Endothelial cell of umbilical vein (primary cell): ENCODE data around the gene HNRNPLL. TPM values are rescaled to one million over a fixed set of nuclear protein-coding genes. Genes with fewer than 3 reads are reported as not detected.

Experiments
- BruUV-seq: library from RNA; stranded (reverse); fragments of 400-500 nt; replicated peaks from 2 replicates; lab custom pipeline; 2021; lab: Mats Ljungman, UMichigan
- CTCF ChIA-PET: fragments of 300-600, 350-600 bp; sonication (Branson Sonifier 250); formaldehyde crosslinking; loops from one replicate; lab custom pipeline; 2021; ENCODE audit warnings: antibody characterized with exemption, inconsistent platforms; lab: Charles Lee
- POLR2A ChIA-PET: fragments of 300-600, 350-600 bp; sonication (Branson Sonifier 250); formaldehyde crosslinking; loops from one replicate; lab custom pipeline; 2021; ENCODE audit warnings: antibody characterized with exemption, inconsistent platforms; lab: Charles Lee
- DNase-seq: peaks from one replicate; pipeline ENCODE4 v3.0.0-alpha.2; 2011; ENCODE audit warnings: low read depth, low spot score
- FAIRE-seq: peaks from 2 replicates; lab custom pipeline; 2011; peaks lifted over from hg19 to GRCh38; lab: Jason Lieb, UNC
- H2AFZ ChIP-seq: 2 replicates; pipeline ENCODE4 v1.6.0; 2012; ENCODE audit warnings: low read depth, low read length, control low read depth, inconsistent platforms
- H3K27ac ChIP-seq: 2 replicates; pipeline ENCODE4 v1.5.1; 2011; ENCODE audit warnings: low read depth, mild to moderate bottlenecking, control low read depth, low read length, moderate library complexity; ENCODE audit not compliant: insufficient read depth
- H3K27me3 ChIP-seq, 2 experiments: 2 replicates each; pipeline versions ENCODE4 v1.6.0 to v1.6.1; 2011; ENCODE audit warnings: low read length in 2 of 2, mixed read lengths in 1 of 2; ENCODE audit not compliant: control insufficient read depth in 2 of 2, insufficient read depth in 2 of 2
- H3K36me3 ChIP-seq, 2 experiments: 2 replicates in 1 of 2; 3 replicates in 1 of 2; pipeline ENCODE4 v1.5.1; 2011; ENCODE audit warnings: low read length in 2 of 2, mild to moderate bottlenecking in 1 of 2, moderate library complexity in 1 of 2; ENCODE audit not compliant: control insufficient read depth in 2 of 2, insufficient read depth in 2 of 2; ENCODE audit errors: extremely low read depth in 1 of 2
- H3K4me1 ChIP-seq: 3 replicates; pipeline ENCODE4 v1.5.1; 2011; ENCODE audit warnings: mild to moderate bottlenecking, low read length; ENCODE audit not compliant: control insufficient read depth, insufficient read depth; ENCODE audit errors: extremely low read depth
- H3K4me2 ChIP-seq: 2 replicates; pipeline ENCODE4 v1.6.1; 2011; ENCODE audit warnings: low read length, control low read depth, mixed read lengths; ENCODE audit not compliant: insufficient read depth
- H3K4me3 ChIP-seq, 3 experiments: fragments of 200-600 bp in 1 of 3; sonication (generic), shearing (Covaris generic) in 1 of 3; replicated peaks in 1 of 3; 2 replicates each; pipeline ENCODE4 v1.5.1; 2011 to 2016; ENCODE audit warnings: control low read depth in 3 of 3, low read length in 3 of 3, mild to moderate bottlenecking in 2 of 3, inconsistent platforms in 1 of 3, low read depth in 1 of 3, moderate library complexity in 1 of 3; ENCODE audit not compliant: insufficient read depth in 1 of 3
- H3K79me2 ChIP-seq: 2 replicates; pipeline ENCODE4 v1.6.0; 2012; ENCODE audit warnings: low read length, inconsistent platforms; ENCODE audit not compliant: control insufficient read depth, insufficient read depth
- H3K9ac ChIP-seq: replicated peaks from 2 replicates; pipeline ENCODE3; 2011; ENCODE audit warnings: low read length, control low read depth; ENCODE audit not compliant: insufficient read depth; ENCODE audit errors: extremely low read depth
- H3K9me1 ChIP-seq: replicated peaks from 3 replicates; pipeline ENCODE4 v1.6.0; 2011; ENCODE audit warnings: mild to moderate bottlenecking, low read length; ENCODE audit not compliant: control insufficient read depth, insufficient read depth; ENCODE audit errors: extremely low read depth
- H3K9me3 ChIP-seq: replicated peaks from 2 replicates; pipeline ENCODE4 v1.5.1; 2012; ENCODE audit warnings: low read length, inconsistent platforms; ENCODE audit not compliant: control insufficient read depth, insufficient read depth
- H4K20me1 ChIP-seq: replicated peaks from 2 replicates; pipeline ENCODE3; 2011; ENCODE audit warnings: mild to moderate bottlenecking, low read length; ENCODE audit not compliant: control insufficient read depth, insufficient read depth; ENCODE audit errors: extremely low read depth
- CTCF ChIP-seq, 2 donors: IDR thresholded peaks; 1 replicate in 1 of 2; 2 replicates in 1 of 2; pipeline ENCODE4 v1.5.1; 2011; ENCODE audit warnings: low read length in 2 of 2, mild to moderate bottlenecking in 2 of 2, moderate library complexity in 2 of 2, control low read depth in 1 of 2, inconsistent platforms in 1 of 2, low read depth in 1 of 2; ENCODE audit not compliant: insufficient read depth in 1 of 2; ENCODE audit errors: extremely low read depth in 1 of 2
- EZH2 ChIP-seq: IDR thresholded peaks from 2 replicates; pipeline ENCODE4 v1.6.1; 2012; ENCODE audit warnings: borderline replicate concordance, low read depth, mild to moderate bottlenecking, moderate library complexity, low read length, inconsistent platforms; ENCODE audit not compliant: severe bottlenecking
- FOS ChIP-seq: IDR thresholded peaks from 2 replicates; pipeline ENCODE4 v1.6.1; 2011; ENCODE audit warnings: mild to moderate bottlenecking, low read length, moderate library complexity, borderline replicate concordance; ENCODE audit not compliant: insufficient read depth
- GATA2 ChIP-seq: IDR thresholded peaks from 2 replicates; pipeline ENCODE4 v1.7.0; 2011; ENCODE audit warnings: low read depth, mild to moderate bottlenecking, moderate library complexity, mixed read lengths, low read length; ENCODE audit not compliant: insufficient read length, insufficient read depth
- JUN ChIP-seq: IDR thresholded peaks from 2 replicates; pipeline ENCODE4 v1.6.1; 2011; ENCODE audit warnings: borderline replicate concordance, low read depth; ENCODE audit not compliant: insufficient read length, insufficient read depth
- MAX ChIP-seq: IDR thresholded peaks from 2 replicates; pipeline ENCODE4 v1.6.1; 2011; ENCODE audit not compliant: insufficient read depth, insufficient read length
- MYC ChIP-seq: IDR thresholded peaks from one replicate; pipeline ENCODE4 v1.6.1; 2011; ENCODE audit warnings: mild to moderate bottlenecking, low read depth, low read length
- POLR2A ChIP-seq: IDR thresholded peaks from 2 replicates; pipeline ENCODE4 v1.6.1; 2012; ENCODE audit warnings: low read depth, mild to moderate bottlenecking, control low read depth, low read length
- POLR2AphosphoS5 ChIP-seq: IDR thresholded peaks from 2 replicates; pipeline ENCODE4 v1.6.1; 2012; ENCODE audit warnings: low read depth, mild to moderate bottlenecking, control low read depth, low read length, moderate library complexity; ENCODE audit not compliant: insufficient read depth
- dilution Hi-C: fragments of 300-500 bp; cut with MboI; formaldehyde crosslinking; loops from one replicate; pipeline ENCODE4 v1.15.0; 2019; ENCODE audit warnings: low sequenced_read_pairs; ENCODE audit not compliant: extremely low pct_ligation_motif_present
- intact Hi-C: fragments of 100-400 bp; cut with micrococcal nuclease; formaldehyde crosslinking; loops from one replicate; pipeline ENCODE4 v1.10.0; 2022
- polyA plus RNA-seq, 4 experiments: library from polyadenylated mRNA; depleted of rRNA in 3 of 4; stranded (reverse) in 3 of 4; unstranded in 1 of 4; fragments of >200 nt; gene quantifications; 2 replicates each; pipeline versions ENCODE4 v1.2.1 to v1.2.3, GENCODE V29; 2011 to 2012; ENCODE audit warnings: missing spikeins in 1 of 4
- total RNA-seq: library from RNA; stranded (reverse); gene quantifications from 2 replicates; pipeline ENCODE4 v1.2.3, GENCODE V29; 2021

HNRNPLL gene
- total and polyA plus RNA-seq, 2 donors (not counting 3 experiments of a cell fraction or from before 2014, with no cell fraction given), result 19.8 to 56.2 TPM

- CTCF ChIA-PET, result interaction anchor here (0.9 to 3.9 kb wide), 3 partner anchors 17 to 139 kb away, joined by 3 to 58 read pairs (median 6); no protein-coding TSS in a partner anchor
- Histone ChIP-seq H3K27ac (no peak overlapping the region), H3K9ac (no peak overlapping the region), H3K9me3 (no peaks in the 10 kb centered on the region), H3K79me2 (peaks cover 38% of the 10 kb centered on the region), H3K4me2 (no peak overlapping the region), H2AFZ (no peak overlapping the region), H3K36me3 (peaks cover 2 to 18% of the 10 kb centered on the region in 2 experiments), H3K9me1 (no peaks in the 10 kb centered on the region), H4K20me1 (no peaks in the 10 kb centered on the region), H3K4me1 (peaks cover 5% of the 10 kb centered on the region), H3K4me3 (no peak overlapping the region), H3K27me3 (no peaks in the 10 kb centered on the region)
- dilution Hi-C loops, result no loop called here
- intact Hi-C loops, result loop anchor here (5.0 kb wide), 1 partner anchor 267 kb away; no protein-coding TSS in a partner anchor
- BruUV-seq, result no TSS peak
- POLR2A ChIA-PET, result no interaction called here
- TF ChIP-seq FOS (no peak), GATA2 (no peak), JUN (no peak), MYC (no peak), POLR2A (no peak), MAX (no peak), EZH2 (no peak), CTCF (IDR thresholded peaks at IDR 0.05; ENCODE audit: extremely low read depth in 1 of 2, insufficient read depth in 1 of 2, low read depth in 1 of 2, low read length in 2 of 2) (no peak), POLR2AphosphoS5 (no peak)
- DNase-seq, result no peak
- no peak for FAIRE-seq
Observed at GRCh38 chr2:38583994-38584393, 18.7 kb downstream of the HNRNPLL start.
